Activated T-cell treated with anti-CD3 and anti-CD28 coated beads for 4 hours (primary cell): ENCODE measurements around the gene ANKS1B.
"Not testable (repeated sequence)": the region's sequence is repeated elsewhere in the genome, so short reads cannot be mapped to it uniquely, and the experiment has no call there.

Experiments
- DNase-seq: peaks from one replicate; pipeline ENCODE4 v3.0.0-alpha.2; 2020

Gene ANKS1B

GRCh38 chr12:98974767-98975381 lies 1009.9 kb downstream of the ANKS1B start:
- DNase-seq, result no peak

GRCh38 chr12:98973395-98973794 lies 1011.3 kb downstream of the ANKS1B start:
- no peak for DNase-seq

GRCh38 chr12:98970950-98971349 lies 1013.8 kb downstream of the ANKS1B start:
- DNase-seq, result no peak

- DNase-seq, result no peak
Observed at GRCh38 chr12:98970210-98970609, 1014.5 kb downstream of the ANKS1B start.

GRCh38 chr12:98968896-98969295 lies 1015.8 kb downstream of the ANKS1B start:
- no peak for DNase-seq

GRCh38 chr12:98957135-98957534 lies 1027.6 kb downstream of the ANKS1B start:
- DNase-seq, result not testable (repeated sequence)

GRCh38 chr12:98955284-98955683 lies 1029.5 kb downstream of the ANKS1B start:
- DNase-seq, result no peak

GRCh38 chr12:98954506-98954905 lies 1030.2 kb downstream of the ANKS1B start:
- DNase-seq, result no peak

- DNase-seq, result no peak
Observed at GRCh38 chr12:98951406-98951805, 1033.3 kb downstream of the ANKS1B start.

- no peak for DNase-seq
Observed at GRCh38 chr12:98948343-98948949, 1036.3 kb downstream of the ANKS1B start.

GRCh38 chr12:98945864-98946263 lies 1038.9 kb downstream of the ANKS1B start:
- no peak for DNase-seq

- DNase-seq, result no peak
Observed at GRCh38 chr12:98939926-98940325, 1044.8 kb downstream of the ANKS1B start.

GRCh38 chr12:98939350-98939749 lies 1045.4 kb downstream of the ANKS1B start:
- DNase-seq, result no peak

- no peak for DNase-seq
Observed at GRCh38 chr12:98935847-98936246, 1048.9 kb downstream of the ANKS1B start.

- no peak for DNase-seq
Observed at GRCh38 chr12:98922871-98923270, 1061.9 kb downstream of the ANKS1B start.

GRCh38 chr12:98918176-98918863 lies 1066.4 kb downstream of the ANKS1B start:
- no peak for DNase-seq

- no peak for DNase-seq
Observed at GRCh38 chr12:98916106-98916505, 1068.6 kb downstream of the ANKS1B start.

- no peak for DNase-seq
Observed at GRCh38 chr12:98912401-98912974, 1072.2 kb downstream of the ANKS1B start.

GRCh38 chr12:98911396-98911795 lies 1073.3 kb downstream of the ANKS1B start:
- DNase-seq, result no peak

- DNase-seq, result no peak
Observed at GRCh38 chr12:98909746-98910145, 1075.0 kb downstream of the ANKS1B start.

GRCh38 chr12:98908866-98909265 lies 1075.9 kb downstream of the ANKS1B start:
- no peak for DNase-seq

GRCh38 chr12:98903875-98904274 lies 1080.9 kb downstream of the ANKS1B start:
- DNase-seq, result no peak

GRCh38 chr12:98901189-98901588 lies 1083.5 kb downstream of the ANKS1B start:
- DNase-seq, result no peak

GRCh38 chr12:98896938-98897337 lies 1087.8 kb downstream of the ANKS1B start:
- DNase-seq, result no peak
